Skeletal muscle cell (primary cell): ENCODE results near the gene IGF2BP2.
A peak's percentile ranks its signal among the peaks of the same experiment; 100 is the strongest.
"Not testable (repeated sequence)": the region's sequence is repeated elsewhere in the genome, so short reads cannot be mapped to it uniquely, and the experiment has no call there.

ENCODE experiments used
- DNase-seq: peaks from one replicate; pipeline ENCODE4 v3.0.0-alpha.2; 2010; ENCODE audit warnings: low read depth
- H3K4me3 ChIP-seq: 2 replicates; pipeline ENCODE4 v1.5.1; 2011; ENCODE audit warnings: low read depth, mild to moderate bottlenecking, control low read depth, low read length, moderate library complexity

IGF2BP2 gene

DNA sequence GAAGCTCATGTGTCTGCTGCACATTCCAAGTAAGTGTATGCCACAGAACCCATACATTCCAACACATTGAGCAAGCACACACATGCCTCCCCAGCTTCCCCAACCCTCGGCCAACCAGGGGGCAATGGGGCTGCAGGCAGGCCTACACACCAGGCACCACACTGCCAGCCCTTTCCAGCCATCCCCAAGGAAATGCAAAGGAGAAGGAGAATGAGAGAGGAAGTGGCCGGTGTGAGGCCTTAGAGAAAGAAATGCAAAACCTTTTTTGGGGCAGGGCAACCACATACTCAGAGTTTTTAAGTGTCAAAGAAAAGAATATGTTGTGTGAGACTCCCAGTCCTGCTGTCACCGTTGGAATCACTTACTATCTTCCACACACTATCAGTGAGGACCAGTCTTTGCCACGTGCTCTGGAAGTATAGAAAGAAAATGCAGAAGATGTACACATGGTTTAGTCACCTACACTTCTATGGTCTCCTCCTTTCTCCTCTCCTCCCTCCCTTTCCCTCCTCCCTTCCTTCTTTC, 11.1 kb downstream of the IGF2BP2 start:
- no peak overlapping the region for H3K4me3 ChIP-seq
- peak; percentile 65 for DNase-seq

DNA sequence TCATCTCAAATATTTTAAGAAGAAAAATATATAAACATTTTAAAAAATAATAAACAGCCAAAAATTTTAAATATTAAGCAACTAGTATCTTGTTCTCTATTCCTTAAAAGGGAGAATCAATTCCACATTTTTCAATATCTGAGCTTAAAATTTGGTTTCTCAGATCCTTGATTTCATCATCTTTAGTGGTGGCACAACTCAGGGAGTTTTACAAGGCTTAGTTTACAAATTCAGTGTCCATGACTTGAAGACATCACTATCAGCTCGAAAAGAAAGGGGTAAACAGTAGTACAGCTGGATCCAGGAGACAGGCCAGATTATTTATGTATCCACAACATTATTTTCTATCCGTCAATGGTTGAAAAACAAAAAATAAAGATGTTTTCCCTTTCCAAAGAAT, 11.6 kb downstream of the IGF2BP2 start:
- no peak for DNase-seq
- no peak overlapping the region for H3K4me3 ChIP-seq

DNA sequence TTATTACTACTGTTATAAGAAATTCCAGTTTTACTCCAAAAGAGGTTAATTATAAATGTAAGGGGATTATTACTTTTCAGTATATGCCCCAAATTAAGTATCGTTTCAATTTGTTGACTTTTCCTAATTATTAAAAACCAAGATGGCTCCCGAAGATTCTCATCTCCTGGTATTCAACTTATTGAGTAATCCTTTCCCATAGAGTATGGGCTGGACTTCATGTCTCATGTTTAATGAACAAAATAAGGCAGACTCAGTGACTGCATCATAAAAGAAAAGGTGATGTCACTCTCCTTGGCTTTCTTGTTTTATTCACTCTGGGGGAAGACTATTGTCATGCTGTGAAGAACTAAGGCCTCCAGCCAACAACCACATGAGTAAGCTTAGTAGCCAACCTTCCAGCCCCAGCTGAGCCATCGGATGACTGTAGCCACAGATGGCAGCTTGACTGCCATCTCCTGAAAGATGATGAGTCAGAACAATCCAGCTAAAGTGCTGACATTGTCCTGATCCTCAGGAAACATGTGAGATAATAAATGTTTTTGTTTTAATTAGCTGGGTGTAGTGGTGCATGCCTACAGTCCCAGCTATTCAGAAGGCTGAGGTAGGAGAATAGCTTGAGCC, 17.3 kb downstream of the IGF2BP2 start:
- DNase-seq = peak; percentile 76

DNA sequence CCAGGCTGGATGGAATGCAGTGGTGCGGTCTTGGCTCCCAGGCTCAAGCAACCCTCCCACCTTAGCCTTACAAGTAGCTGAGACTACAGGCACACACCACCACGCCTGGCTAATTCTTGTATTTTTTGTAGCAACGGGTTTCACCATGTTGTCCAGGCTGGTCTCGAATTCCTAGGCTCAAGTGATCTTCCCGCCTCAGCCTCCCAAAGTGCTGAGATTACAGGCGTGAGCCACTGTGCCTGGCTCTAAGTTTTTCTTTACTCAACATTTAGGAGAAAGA, 26.1 kb downstream of the IGF2BP2 start:
- H3K4me3 ChIP-seq, DNase-seq: not testable (repeated sequence)

More for the DNA sequence above, 17.3 kb downstream of the IGF2BP2 start:
- H3K4me3 ChIP-seq = no peak overlapping the region

DNA sequence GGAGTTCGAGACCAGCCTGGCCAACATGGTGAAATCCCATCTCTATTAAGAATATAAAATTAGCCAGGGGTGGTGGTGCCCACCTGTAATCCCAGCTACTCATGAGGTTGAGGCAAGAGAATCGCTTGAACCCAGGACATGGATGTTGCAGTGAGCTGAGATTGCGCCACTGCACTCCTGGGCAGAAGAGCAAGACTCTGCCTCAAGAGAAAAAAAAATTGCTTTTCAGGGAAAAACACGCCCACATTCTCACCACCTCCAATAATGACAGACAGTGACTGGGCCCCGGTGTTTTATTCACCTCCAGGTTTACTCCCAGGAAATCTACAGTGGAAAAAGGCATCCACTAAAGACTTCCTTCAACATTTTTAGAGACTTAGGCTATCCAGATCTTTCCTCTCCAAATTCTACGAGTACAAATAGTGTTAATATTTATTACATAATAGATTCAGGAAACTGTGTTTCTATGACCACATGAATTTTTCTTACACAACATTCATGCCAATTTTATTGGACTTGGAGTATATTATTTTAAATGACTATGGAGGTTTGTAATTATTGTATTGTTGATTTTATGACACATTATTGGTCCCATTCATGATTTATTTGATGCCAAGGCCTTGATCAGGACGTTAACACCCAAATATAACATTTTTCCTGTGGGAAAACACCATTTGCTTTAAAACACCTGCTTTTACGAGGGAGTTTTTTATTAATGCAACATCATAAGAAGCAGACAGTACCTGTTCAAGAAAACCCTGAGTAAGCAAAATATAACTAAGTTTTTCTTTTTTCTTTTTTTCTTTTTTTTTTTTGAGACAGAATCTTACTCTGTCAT, 26.6 kb downstream of the IGF2BP2 start:
- no peak overlapping the region for H3K4me3 ChIP-seq
- no peak for DNase-seq

DNA sequence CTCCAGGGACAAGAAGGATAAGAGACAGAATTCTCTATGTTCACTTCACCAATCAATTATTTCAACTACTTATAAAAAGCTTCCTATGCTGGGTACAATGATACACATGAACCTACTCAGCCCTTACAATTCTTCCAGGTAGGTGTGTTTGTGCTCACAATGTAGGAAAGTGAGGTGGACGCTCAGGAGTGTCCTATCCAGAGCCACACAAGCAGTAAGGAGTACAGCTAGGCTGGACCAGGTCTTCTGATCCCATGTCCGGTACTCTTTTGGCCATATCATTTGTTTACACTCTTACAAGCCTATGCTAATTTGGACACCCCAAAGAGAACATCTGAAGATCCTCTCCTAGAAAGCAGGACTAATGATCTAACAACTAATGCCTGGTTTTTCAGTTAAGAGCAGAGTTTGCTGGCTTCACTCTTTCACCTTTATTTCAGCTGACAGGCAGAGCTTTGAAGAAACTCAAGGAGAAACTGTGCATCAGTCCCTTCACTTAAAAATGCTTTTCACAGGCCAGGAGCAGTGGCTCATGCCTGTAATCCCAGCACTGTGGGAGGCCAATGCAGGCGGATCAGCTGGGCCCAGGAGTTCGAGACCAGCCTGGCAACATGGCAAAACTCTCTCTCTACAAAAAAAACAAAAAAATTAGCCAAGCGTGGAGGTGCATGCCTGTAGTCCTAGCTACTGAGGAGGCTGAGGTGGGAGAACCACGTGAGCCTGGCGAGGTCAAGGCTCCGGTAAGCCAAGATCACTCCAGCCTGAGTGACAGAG, 27.5 kb downstream of the IGF2BP2 start:
- DNase-seq = no peak
- H3K4me3 ChIP-seq = no peak overlapping the region

DNA sequence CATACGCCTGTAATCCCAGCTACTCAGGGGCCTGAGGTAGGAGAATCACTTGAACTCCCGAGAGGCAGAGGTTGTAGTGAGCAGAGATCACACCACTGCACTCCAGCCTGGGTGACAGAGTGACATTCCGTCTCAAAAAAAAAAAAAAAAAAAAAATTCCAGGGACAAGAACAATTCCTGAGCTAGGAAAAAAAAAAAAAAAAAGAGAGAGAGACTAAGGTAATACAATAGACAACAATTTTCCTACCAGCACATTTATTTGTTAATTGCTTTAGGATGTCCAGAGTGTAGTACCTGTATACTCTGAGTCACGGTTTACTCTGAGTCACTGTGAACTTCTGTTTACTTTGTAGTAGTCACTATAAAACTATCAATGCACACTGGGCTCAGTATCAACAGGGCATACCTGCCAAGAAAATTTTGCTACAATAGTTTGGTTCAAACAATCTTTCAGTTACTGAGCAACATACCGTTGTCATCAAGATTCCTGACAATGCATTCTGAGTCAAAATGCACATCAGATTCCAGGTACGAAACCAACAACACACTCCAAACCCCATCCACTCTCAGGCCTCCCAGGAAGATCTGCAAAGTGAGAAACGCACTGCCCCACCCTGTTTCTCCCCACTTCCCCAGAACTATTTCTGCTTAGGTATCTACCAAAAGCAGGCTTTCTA, 28.3 kb downstream of the IGF2BP2 start:
- H3K4me3 ChIP-seq = no peak overlapping the region
- no peak for DNase-seq

DNA sequence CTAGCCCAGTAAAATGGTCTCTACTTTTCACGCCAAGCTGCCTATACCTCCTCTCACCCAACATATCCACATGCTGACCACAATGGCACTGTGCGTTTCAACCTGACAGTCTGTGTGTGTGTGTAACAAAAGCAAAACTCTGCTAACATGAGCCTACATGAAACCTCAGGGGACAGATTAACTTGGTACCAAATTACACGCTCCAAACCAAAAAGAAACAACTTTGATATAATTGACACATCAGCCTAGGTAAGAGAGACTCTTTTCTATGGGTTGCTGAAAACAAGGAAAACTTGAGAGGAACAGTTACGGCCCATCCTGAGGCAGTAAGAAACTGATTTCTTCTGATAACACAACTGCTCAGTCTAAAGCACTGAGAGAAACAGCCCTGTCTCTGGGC, 31.5 kb downstream of the IGF2BP2 start:
- H3K4me3 ChIP-seq = no peak overlapping the region
- DNase-seq = no peak

DNA sequence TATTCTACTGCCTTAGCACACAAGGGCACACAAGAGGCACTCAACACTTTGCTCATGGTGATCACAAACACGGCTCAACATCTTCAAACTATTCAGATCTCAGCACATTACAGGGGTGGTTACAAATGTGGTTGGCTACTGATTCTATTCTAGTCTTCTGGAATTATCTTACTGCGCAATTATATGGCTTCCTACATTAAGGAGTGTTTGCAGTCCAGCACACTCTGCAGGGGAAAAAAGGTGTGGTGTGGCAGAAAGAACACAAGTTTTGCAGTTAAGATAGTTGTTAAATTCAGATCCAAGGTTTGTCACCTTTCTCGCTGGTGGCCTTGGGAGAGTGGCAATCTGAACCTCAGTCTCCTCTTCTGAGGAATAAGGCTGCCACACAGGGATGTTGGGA, 31.9 kb downstream of the IGF2BP2 start:
- H3K4me3 ChIP-seq = no peak overlapping the region
- no peak for DNase-seq

DNA sequence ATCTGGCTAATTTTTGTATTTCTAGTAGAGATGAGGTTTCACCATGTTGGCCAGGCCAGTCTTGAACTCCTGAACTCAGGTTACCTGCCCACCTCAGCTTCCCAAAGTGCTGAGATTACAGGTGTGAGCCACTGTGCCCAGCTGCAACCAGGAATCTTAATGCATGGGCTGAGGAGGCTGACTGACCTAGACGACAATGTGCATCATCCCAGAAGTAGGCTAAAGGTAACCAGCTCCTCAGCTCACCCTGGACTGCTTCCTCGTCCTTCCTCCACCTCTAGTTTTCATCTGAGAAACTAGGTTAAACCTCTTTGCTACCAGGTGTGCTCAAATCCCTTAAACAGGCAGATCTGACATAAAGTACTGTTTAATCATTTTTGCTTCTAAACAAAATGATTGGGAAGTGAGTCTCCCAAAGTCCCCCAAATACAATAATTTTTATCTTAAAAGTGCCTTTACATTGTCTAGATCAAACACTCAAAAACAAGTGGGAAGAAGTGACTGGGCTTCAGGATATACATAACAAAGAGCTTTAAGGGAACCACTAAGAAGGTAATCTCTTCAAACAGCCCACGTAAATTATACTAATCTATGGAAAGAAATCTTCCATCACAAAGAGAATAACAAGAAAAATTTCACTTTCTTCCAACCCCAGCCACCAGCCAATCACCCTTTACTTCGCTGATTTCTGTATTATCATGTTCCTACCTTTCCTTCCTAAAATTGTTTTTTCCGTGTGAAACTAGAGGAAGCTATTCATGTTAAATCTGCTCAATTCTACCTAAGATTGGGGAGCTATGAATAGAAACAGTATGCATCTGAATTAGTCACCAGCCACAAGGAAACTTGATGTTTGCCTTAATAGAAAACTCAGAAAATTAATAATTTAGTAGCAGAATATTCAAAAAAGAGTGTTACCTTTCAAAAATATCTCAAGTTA, 34.7 kb downstream of the IGF2BP2 start:
- DNase-seq = no peak
- H3K4me3 ChIP-seq = no peak overlapping the region

DNA sequence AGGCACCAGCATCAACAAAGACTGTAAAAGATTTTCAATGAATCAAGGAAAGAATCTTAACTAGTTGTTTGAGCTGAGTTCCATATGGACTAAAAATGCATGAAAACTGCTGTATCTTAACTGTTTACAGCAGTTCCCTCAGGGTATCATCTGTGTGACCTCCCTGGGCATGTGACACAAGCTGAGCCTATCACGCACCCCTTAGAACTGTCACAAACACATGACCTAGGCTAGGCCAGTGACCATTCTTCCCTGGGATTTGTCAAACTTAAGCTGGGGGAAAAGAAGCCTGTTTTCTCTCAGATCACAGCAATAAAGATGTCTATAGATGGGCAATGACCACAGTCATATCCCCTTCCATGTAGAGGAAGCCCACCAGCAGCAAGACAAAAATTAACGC, 35.7 kb downstream of the IGF2BP2 start:
- no peak for DNase-seq
- no peak overlapping the region for H3K4me3 ChIP-seq

DNA sequence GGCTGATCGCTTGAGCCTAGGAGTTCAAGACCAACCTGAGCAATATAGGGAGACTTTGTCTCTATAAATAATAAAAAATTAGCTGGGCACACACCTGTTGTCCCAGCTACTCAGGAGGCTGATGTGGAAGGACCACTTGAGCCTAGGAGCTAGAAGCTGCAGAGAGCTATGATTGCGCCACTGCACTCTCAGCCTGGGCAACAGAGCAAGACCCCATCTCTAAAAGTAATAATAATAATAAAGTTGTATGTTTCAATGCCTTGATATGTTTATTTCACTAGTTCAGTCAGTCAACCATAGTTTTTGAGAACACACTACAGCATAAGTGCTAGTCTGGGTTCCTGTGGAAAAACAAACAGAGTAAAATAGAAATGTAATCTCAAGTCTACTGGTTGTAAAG, 36.5 kb downstream of the IGF2BP2 start:
- H3K4me3 ChIP-seq = no peak overlapping the region
- DNase-seq = no peak

DNA sequence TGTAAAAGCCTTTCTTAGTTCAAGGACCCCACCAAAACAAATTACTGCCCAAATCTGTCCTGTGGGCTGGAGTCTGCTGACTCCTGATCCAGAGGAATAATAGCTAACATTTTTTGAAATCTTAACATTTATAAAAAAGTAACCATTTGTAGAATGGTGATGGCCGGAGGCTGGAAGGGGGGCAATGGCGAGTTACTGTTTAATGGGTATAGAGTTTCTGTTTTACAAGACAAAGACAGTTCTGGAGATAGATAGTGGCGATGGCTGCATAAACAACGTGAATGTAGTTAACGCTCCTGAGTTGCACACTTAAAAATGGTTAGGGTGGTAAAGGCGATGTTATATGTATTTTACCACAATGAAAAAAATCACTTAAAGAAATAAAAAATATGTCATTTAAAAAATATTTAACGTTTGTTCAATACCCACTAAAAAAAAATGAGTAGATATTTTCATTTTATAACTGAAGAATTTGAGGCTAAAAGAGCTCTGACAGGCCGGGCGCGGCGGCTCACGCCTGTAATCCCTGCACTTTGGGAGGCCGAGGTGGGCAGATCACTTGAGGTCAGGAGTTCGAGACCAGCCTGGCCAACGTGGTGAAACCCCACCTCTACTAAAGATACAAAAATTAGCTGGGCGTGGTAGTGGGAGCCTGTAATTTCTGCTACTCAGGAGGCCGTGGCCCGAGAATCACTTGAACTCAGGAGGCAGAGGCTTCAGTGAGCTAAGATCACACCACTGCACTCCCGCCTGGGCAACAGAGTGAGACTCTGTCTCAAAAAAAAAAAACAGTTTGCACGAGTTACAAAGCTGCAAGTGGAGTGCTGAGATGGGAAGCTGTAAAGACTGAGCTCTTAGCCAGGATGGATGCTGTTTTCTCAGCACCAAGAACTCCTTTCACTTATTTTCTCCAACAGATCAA, 37.6 kb downstream of the IGF2BP2 start:
- no peak for DNase-seq
- H3K4me3 ChIP-seq = no peak overlapping the region

DNA sequence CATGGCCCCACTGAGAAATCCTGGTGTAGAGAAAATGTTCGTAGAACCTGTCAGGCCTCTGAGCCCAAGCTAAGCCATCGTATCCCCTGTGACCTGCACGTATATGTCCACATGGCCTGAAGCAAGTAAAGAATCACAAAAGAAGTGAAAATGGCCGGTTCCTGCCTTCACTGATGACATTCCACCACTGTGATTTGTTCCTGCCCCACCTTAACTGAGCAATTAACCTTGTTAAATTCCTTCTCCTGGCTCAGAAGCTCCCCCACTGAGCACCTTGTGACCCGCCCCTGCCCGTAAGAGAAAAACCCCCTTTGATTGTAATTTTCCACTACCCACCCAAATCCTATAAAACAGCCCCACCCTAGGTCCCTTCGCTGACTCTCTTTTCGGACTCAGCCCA, 38.6 kb downstream of the IGF2BP2 start:
- DNase-seq, H3K4me3 ChIP-seq: not testable (repeated sequence)

DNA sequence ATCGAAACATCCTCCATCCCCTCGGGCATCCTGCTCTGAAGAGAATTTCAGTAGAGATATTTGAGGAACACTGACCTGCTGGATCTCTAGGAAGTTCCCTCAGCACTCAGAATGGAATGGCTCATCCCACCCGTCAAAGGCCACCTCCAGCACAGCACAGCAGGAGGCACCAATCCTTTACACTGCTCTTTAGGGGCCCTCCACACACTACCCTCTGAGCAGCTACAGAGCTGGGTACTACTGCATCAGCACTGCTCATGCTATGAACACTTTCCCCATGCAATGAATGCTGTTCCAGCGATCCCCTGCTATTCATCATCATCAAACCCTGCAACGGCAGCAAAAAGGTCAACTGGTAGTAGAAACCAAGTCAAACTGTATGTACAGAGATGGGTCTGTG, 40.5 kb downstream of the IGF2BP2 start:
- no peak overlapping the region for H3K4me3 ChIP-seq
- no peak for DNase-seq

DNA sequence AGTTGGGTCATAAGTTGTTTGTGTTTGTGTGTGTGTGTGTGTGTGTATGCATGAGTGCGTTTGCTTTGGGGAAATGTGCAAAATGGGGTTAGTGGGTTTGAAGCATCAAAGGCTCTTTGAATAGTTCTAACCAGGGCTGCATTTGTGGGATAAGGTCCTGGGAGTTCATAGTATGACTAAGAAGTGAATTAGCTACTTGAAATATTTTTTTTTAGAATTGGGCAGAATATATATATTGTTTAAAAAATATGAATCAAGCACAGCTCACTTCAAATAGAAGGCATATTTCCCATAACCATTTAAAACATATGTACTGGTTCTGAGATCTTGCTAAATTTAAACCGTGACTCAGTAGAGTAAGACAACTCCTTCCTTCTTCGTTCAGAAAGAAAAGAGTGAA, 43.1 kb downstream of the IGF2BP2 start:
- no peak overlapping the region for H3K4me3 ChIP-seq
- peak; percentile 45 for DNase-seq

DNA sequence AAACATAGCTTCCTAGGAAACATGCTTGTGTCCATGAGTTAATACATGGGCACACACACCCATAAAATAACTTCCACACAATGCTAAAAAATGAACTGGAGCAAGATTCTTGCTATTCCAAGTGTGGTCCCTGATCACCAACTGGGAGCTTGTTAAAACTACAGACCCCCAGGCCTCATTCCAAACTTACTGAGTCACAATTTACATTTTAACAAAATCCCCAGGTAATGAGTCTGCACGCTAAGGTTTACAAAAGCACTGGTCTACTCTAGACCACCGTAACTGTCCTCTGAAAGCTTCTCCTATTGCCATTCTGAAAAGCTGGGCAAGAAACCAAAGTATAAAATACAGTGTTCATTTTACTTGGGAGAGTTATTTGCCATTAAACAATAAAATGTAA, 45.4 kb downstream of the IGF2BP2 start:
- DNase-seq = no peak
- no peak overlapping the region for H3K4me3 ChIP-seq

DNA sequence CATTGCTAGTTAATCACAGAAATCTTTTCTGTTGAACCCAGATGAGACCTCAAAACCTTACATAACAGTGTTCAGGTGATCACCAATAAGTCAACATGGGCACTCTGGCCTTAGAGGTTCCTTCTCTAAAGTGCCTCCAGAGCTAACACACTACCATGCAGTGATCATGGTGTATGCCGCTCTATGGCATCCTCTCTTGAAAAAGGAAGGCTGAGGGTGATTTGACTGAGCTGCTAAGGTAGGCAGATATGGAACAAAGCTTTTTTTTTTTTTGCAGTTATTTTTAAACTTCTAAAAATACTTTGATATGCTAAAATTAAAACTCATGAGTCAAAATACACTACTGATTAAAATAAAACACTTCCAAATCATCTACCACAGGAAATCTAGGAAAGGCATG, 46.0 kb downstream of the IGF2BP2 start:
- no peak for DNase-seq
- H3K4me3 ChIP-seq = no peak overlapping the region
